Measurements from ENCODE around the gene GALNT18. TPM values are rescaled to one million over a fixed set of nuclear protein-coding genes. Genes with fewer than 3 reads are reported as not detected.

GALNT18 gene
- total RNA-seq, 1 experiment from 2014 or later: 1.7 TPM

DNA sequence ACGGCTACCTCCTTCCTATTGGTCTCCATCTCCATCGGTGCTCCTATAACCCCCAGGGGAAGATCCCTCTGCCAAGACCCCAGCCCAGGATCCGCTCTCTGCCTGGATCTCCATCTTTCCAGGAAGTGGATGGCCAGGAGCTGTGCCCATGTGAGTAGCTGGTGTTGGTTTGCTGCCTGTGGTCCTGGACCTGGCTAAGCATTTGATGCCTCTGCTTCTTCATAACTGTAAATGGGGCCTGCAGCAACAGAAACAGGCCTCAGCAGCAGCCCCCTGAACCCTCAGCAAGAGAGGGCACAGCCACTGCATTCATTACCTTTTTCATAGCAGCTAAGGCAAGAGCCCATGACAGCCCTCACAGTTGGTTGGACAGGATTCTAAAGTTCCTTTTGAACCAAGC lies 242.1 kb downstream of the GALNT18 start:
- Mint-ChIP-seq H3K9me3 (peaks cover 0 to under 1% of the 10 kb centered on the region in 2 experiments; a peak in 1 of 5 replicates), H3K36me3 (ENCODE audit: insufficient read depth in 1 of 3, low read depth in 3 of 3) (no peaks in the 10 kb centered on the region), H3K27me3 (ENCODE audit: low read depth) (peaks cover 27% of the 10 kb centered on the region), H3K4me1 (no peaks in the 10 kb centered on the region), H3K27ac (0 out of 7 replicates have a peak overlapping the region, but pooled peaks of 1 of the 3 experiments have one; percentile 40), H3K4me3 (no peak overlapping the region)
- H2AFZ ChIP-seq (ENCODE audit: low read length): no peak overlapping the region
- no peak overlapping the region for H4K91ac ChIP-seq (ENCODE audit: insufficient read length, low read depth, low read length)
- no peaks in the 10 kb centered on the region for H4K20me1 ChIP-seq (ENCODE audit: control insufficient read depth, insufficient read depth, insufficient read length)
- no peaks in the 10 kb centered on the region for H3K79me1 ChIP-seq (ENCODE audit: insufficient read depth, low read depth, low read length, poor library complexity, severe bottlenecking)
- H4K5ac ChIP-seq (ENCODE audit: insufficient read length, low read depth, low read length): no peak overlapping the region
- H3K4me1 ChIP-seq (ENCODE audit: insufficient read depth, low read length): no peaks in the 10 kb centered on the region
- H3K4me2 ChIP-seq (ENCODE audit: insufficient read depth, insufficient read length, low read length): no peak overlapping the region
- no peak overlapping the region for H2AK5ac ChIP-seq (ENCODE audit: insufficient read length, low read length)
- no peak overlapping the region for H2BK12ac ChIP-seq (ENCODE audit: insufficient read length, low read depth, low read length)
- no peak overlapping the region for H2BK20ac ChIP-seq (ENCODE audit: low read depth, low read length, poor library complexity, severe bottlenecking)
- H3K27ac ChIP-seq (ENCODE audit: insufficient read length, low read depth, low read length): no peak overlapping the region
- no peak overlapping the region for H3K9ac ChIP-seq (ENCODE audit: extremely low read depth, insufficient read length, low read length)
- no peak for DNase-seq
- H3K56ac ChIP-seq (ENCODE audit: insufficient read length, low read depth, low read length): no peak overlapping the region
- no peak overlapping the region for H4K8ac ChIP-seq (replicated peaks; ENCODE audit: insufficient read length, low read depth, low read length)
- TF ChIP-seq CTCF (conservative IDR thresholded peaks at IDR 0.05): no peak
- no peak overlapping the region for H2BK5ac ChIP-seq (ENCODE audit: insufficient read length, low read length)
- H3K18ac ChIP-seq (ENCODE audit: insufficient read length, low read depth, low read length): no peak overlapping the region
- H3K23ac ChIP-seq (ENCODE audit: insufficient read length, low read depth, low read length): no peak overlapping the region
- no peak overlapping the region for H2BK15ac ChIP-seq (ENCODE audit: low read depth, low read length)
- H3T11ph ChIP-seq (ENCODE audit: low read length): no peak overlapping the region
- H3K79me2 ChIP-seq (ENCODE audit: insufficient read depth, low read length): no peaks in the 10 kb centered on the region
- no peaks in the 10 kb centered on the region for H3K9me3 ChIP-seq (ENCODE audit: control insufficient read depth, low read depth, low read length)
- WGBS (ENCODE audit: extremely low coverage, insufficient read length, low lambda C conversion rate): no CpG with 5 or more reads among the region's 3 CpGs
- no peak overlapping the region for H3K4ac ChIP-seq (ENCODE audit: low read depth, low read length)
- H3K14ac ChIP-seq (ENCODE audit: insufficient read depth, low read length): no peak overlapping the region; the same call in 1 of the 2 replicates
- no peaks in the 10 kb centered on the region for H3K27me3 ChIP-seq (ENCODE audit: insufficient read depth, low read length)
- no peaks in the 10 kb centered on the region for H3K23me2 ChIP-seq (ENCODE audit: insufficient read length, low read depth, low read length, poor library complexity, severe bottlenecking)
- H2BK120ac ChIP-seq (ENCODE audit: low read depth, low read length, poor library complexity, severe bottlenecking): no peak overlapping the region
